ENCODE measurements around the gene POLDIP3. TPM values are rescaled to one million over a fixed set of nuclear protein-coding genes. Genes with fewer than 3 reads are reported as not detected.

POLDIP3 gene
- total RNA-seq, 1 experiment from 2014 or later: 67.6 TPM

DNA sequence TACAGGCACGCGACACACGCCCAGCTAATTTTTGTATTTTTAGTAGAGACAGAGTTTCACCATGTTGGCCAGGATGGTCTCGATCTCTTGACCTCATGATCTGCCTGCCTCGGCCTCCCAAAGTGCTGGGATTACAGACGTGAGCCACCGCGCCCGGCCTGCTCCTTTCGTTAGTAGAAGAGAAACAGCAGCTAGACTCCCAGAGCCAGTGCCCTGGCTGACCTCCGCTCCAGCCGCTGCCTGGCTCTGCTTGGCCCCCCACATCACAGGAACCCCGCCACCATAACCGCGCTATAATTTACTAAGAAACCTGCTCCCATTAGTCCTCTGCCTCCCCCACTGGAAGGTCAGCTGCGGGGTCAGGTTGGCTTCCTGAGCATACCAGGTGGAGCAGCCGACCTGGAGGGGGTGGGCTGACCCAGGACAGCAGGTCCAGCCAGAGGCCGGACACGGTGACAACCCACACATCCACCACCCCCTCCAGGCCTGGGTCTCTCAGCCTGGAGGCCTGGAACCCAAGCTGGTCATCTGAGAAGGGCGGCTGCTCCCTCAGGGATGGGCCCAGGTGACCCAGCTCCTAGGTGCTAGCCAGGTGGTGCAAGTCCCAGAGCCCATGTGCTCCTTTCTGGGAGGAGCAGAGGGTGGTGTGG, 7.5 kb upstream of the POLDIP3 start:
- BruUV-seq (replicated peaks): no TSS peak
- peaks cover 19 to 28% of the 10 kb centered on the region in 2 experiments for H3K4me1 ChIP-seq (ENCODE audit: control insufficient read depth in 1 of 2, insufficient read depth in 2 of 2, low read length in 2 of 2)
- ChIA-PET RAD21 (ENCODE audit: low non-redundant PET in 1 of 2, low total read pairs in 2 of 2, uncharacterized antibody in 2 of 2, unreplicated experiment in 2 of 2) (interaction anchor here in 1 of 2 experiments (2.3 kb wide), 1 partner anchor 468 kb away, joined by 8 read pairs; no protein-coding TSS in a partner anchor), POLR2A (no interaction called here), CTCF (interaction anchor here (0.8 to 1.8 kb wide), 4 partner anchors 13 to 246 kb away, joined by 3 to 9 read pairs (median 5); no protein-coding TSS in a partner anchor)
- H3K4me3 ChIP-seq (replicated peaks in 1 of 2; ENCODE audit: low read depth in 1 of 2, low read length in 2 of 2): no peak overlapping the region
- ATAC-seq (no peak), DNase-seq (ENCODE audit: low read depth, low spot score) (no peak)
- intact Hi-C loops (cut with micrococcal nuclease): no loop called here
- H3K79me2 ChIP-seq (ENCODE audit: insufficient read depth, low read length): no peaks in the 10 kb centered on the region
- H3K36me3 ChIP-seq (ENCODE audit: control insufficient read depth in 1 of 2, insufficient read depth in 2 of 2, low read length in 2 of 2): peaks cover 10 to 22% of the 10 kb centered on the region in 2 experiments; a peak in 3 of 4 replicates
- no peak overlapping the region for H3K9ac ChIP-seq (ENCODE audit: low read length)
- H2AFZ ChIP-seq (ENCODE audit: low read depth, low read length, poor library complexity, severe bottlenecking): no peak overlapping the region
- no peaks in the 10 kb centered on the region for H4K20me1 ChIP-seq (ENCODE audit: insufficient read depth)
- H3K27me3 ChIP-seq (ENCODE audit: insufficient read depth, low read length): no peaks in the 10 kb centered on the region
- no peaks in the 10 kb centered on the region for H3K9me2 ChIP-seq (ENCODE audit: insufficient read depth)
- no peak overlapping the region for H3K4me2 ChIP-seq (ENCODE audit: low read length)
- H3K9me3 ChIP-seq (ENCODE audit: control insufficient read depth in 1 of 2, insufficient read depth in 1 of 2, low read depth in 1 of 2, low read length in 2 of 2): no peaks in the 10 kb centered on the region
- H3K27ac ChIP-seq (ENCODE audit: low read depth, low read length): peak overlapping the region; percentile 67
- TF ChIP-seq SIN3A (IDR thresholded peaks at IDR 0.05; ENCODE audit: low read depth) (no peak), POLR2AphosphoS5 (IDR thresholded peaks at IDR 0.05; ENCODE audit: low read depth, low read length) (no peak), CEBPB (IDR thresholded peaks at IDR 0.05; ENCODE audit: low read depth) (no peak), YY1 (IDR thresholded peaks at IDR 0.05; ENCODE audit: extremely low read depth, insufficient replicate concordance, low read depth, low read length) (no peak), JUND (IDR thresholded peaks at IDR 0.05) (no peak), EGR1 (IDR thresholded peaks at IDR 0.05; ENCODE audit: low read depth) (no peak), ZBTB33 (IDR thresholded peaks at IDR 0.05; ENCODE audit: extremely low read depth, insufficient replicate concordance, low read length) (no peak), POLR2A (IDR thresholded peaks at IDR 0.05; ENCODE audit: borderline replicate concordance, extremely low read depth, insufficient read depth, insufficient read length) (no peak), SRF (IDR thresholded peaks at IDR 0.05; ENCODE audit: low read depth) (no peak)
- TF ChIP-seq, protein P1, sequence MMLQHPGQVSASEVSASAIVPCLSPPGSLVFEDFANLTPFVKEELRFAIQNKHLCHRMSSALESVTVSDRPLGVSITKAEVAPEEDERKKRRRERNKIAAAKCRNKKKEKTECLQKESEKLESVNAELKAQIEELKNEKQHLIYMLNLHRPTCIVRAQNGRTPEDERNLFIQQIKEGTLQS (IDR thresholded peaks at IDR 0.05): no peak
